Diencephalon (tissue), 1 donor: ENCODE data around the gene C17orf100. TPM values are rescaled to one million over a fixed set of nuclear protein-coding genes. Genes with fewer than 3 reads are reported as not detected.

Experiments
- small RNA-seq: library from RNA; depleted of rRNA; stranded (forward); fragments of <200 nt; gene quantifications from one replicate; pipeline ENCODE3, GENCODE V24; 2014
- total RNA-seq: library from RNA; depleted of rRNA; stranded (reverse); fragments of >200 nt; gene quantifications from one replicate; pipeline ENCODE4 v1.2.3, GENCODE V29; 2014

Gene C17orf100
- total RNA-seq: 5.3 TPM

GRCh38 chr17:6651354-6651918 is at the start of gene C17orf100, which contains the start of gene MED31:
Gene C17orf100 (plus strand): TSS chr17:6651762. CDS start chr17:6651914, 152 bp downstream.
Gene MED31 (minus strand): TSS chr17:6651605. CDS start chr17:6651528, 77 bp downstream.

GRCh38 chr17:6640536-6641246 is 10.9 kb upstream of the C17orf100 start, which contains the start of the genes KIAA0753 and TXNDC17:
Gene KIAA0753 (minus strand): TSS chr17:6640711. CDS start chr17:6635103, 5,608 bp downstream.
Gene TXNDC17 (plus strand): TSS chr17:6641060. CDS start chr17:6641083, 23 bp downstream.

Small RNAs within 50 kb of the gene (small RNA-seq; reads per million reads assigned to genes)
- not detected for gene MIR4520-1

Other genes starting within 250 kb of the C17orf100 start
- gene AIPL1, start 216.6 kb upstream of the C17orf100 start, total RNA-seq: 0.23 TPM
- gene PIMREG, start 207.3 kb upstream of the C17orf100 start, total RNA-seq: 7.4 TPM
- 25.6 TPM for gene PITPNM3, start 95.2 kb upstream of the C17orf100 start, total RNA-seq
- gene KIAA0753, start 11.1 kb upstream of the C17orf100 start, total RNA-seq: 33.7 TPM
- gene TXNDC17, start 10.7 kb upstream of the C17orf100 start, total RNA-seq: 48.4 TPM
- 13.4 TPM for gene MED31, start 157 bp upstream of the C17orf100 start, total RNA-seq
- gene SLC13A5, start 61.6 kb downstream of the C17orf100 start, total RNA-seq: 2.3 TPM
- gene XAF1, start 104.3 kb downstream of the C17orf100 start, total RNA-seq: 4.6 TPM
- gene FBXO39, start 124.5 kb downstream of the C17orf100 start, total RNA-seq: not detected
- 9.5 TPM for gene TEKT1, start 180.0 kb downstream of the C17orf100 start, total RNA-seq